ENCODE measurements around the gene HRH2. TPM values are rescaled to one million over a fixed set of nuclear protein-coding genes. Genes with fewer than 3 reads are reported as not detected.
"Not testable (repeated sequence)": the region's sequence is repeated elsewhere in the genome, so short reads cannot be mapped to it uniquely, and the experiment has no call there.

HRH2 gene
- total RNA-seq, 1 donor: 10.6 TPM

GRCh38 chr5:175719109-175719432 lies 61.2 kb downstream of the HRH2 start:
- H3K4me3 ChIP-seq (ENCODE audit: low read length); H3K27me3 ChIP-seq (ENCODE audit: insufficient read depth, low read length); H3K9me3 ChIP-seq (ENCODE audit: low read depth, low read length); H3K4me1 ChIP-seq (ENCODE audit: insufficient read depth, low read length): not testable (repeated sequence)

- Histone ChIP-seq H3K4me3 (ENCODE audit: low read length) (no peak overlapping the region), H3K4me1 (ENCODE audit: insufficient read depth, low read length) (peaks cover 1% of the 10 kb centered on the region), H3K9me3 (ENCODE audit: low read depth, low read length) (no peaks in the 10 kb centered on the region), H3K27me3 (ENCODE audit: insufficient read depth, low read length) (peaks cover 6% of the 10 kb centered on the region)
These were observed 66.7 kb downstream of the HRH2 start for GRCh38 chr5:175724314-175725275.

GRCh38 chr5:175728316-175728715 lies 70.4 kb downstream of the HRH2 start:
- Histone ChIP-seq H3K9me3 (ENCODE audit: low read depth, low read length) (no peaks in the 10 kb centered on the region), H3K27me3 (ENCODE audit: insufficient read depth, low read length) (peaks cover 6% of the 10 kb centered on the region), H3K4me3 (ENCODE audit: low read length) (no peak overlapping the region), H3K4me1 (ENCODE audit: insufficient read depth, low read length) (peaks cover 6% of the 10 kb centered on the region)

GRCh38 chr5:175728885-175729828 lies 71.3 kb downstream of the HRH2 start:
- Histone ChIP-seq H3K27me3 (ENCODE audit: insufficient read depth, low read length) (peaks cover 6% of the 10 kb centered on the region), H3K9me3 (ENCODE audit: low read depth, low read length) (no peaks in the 10 kb centered on the region), H3K4me3 (ENCODE audit: low read length) (no peak overlapping the region), H3K4me1 (ENCODE audit: insufficient read depth, low read length) (peaks cover 6% of the 10 kb centered on the region)

- peaks cover 6% of the 10 kb centered on the region for H3K27me3 ChIP-seq (ENCODE audit: insufficient read depth, low read length)
- H3K9me3 ChIP-seq (ENCODE audit: low read depth, low read length): no peaks in the 10 kb centered on the region
- H3K4me3 ChIP-seq (ENCODE audit: low read length): no peak overlapping the region
- H3K4me1 ChIP-seq (ENCODE audit: insufficient read depth, low read length): peaks cover 6% of the 10 kb centered on the region
These were observed 72.0 kb downstream of the HRH2 start for GRCh38 chr5:175729829-175730277.

- Histone ChIP-seq H3K4me3 (ENCODE audit: low read length) (no peak overlapping the region), H3K9me3 (ENCODE audit: low read depth, low read length) (no peaks in the 10 kb centered on the region), H3K4me1 (ENCODE audit: insufficient read depth, low read length) (peaks cover 6% of the 10 kb centered on the region), H3K27me3 (ENCODE audit: insufficient read depth, low read length) (peaks cover 6% of the 10 kb centered on the region)
These were observed 73.3 kb downstream of the HRH2 start for GRCh38 chr5:175731172-175731571.

- no peaks in the 10 kb centered on the region for H3K9me3 ChIP-seq (ENCODE audit: low read depth, low read length)
- H3K27me3 ChIP-seq (ENCODE audit: insufficient read depth, low read length): peaks cover 6% of the 10 kb centered on the region
- H3K4me1 ChIP-seq (ENCODE audit: insufficient read depth, low read length): peaks cover 6% of the 10 kb centered on the region
- H3K4me3 ChIP-seq (ENCODE audit: low read length): no peak overlapping the region
These were observed 74.0 kb downstream of the HRH2 start for GRCh38 chr5:175731756-175732465.

GRCh38 chr5:175733017-175733416 lies 75.1 kb downstream of the HRH2 start:
- Histone ChIP-seq H3K4me3 (ENCODE audit: low read length) (no peak overlapping the region), H3K27me3 (ENCODE audit: insufficient read depth, low read length) (peaks cover 6% of the 10 kb centered on the region), H3K9me3 (ENCODE audit: low read depth, low read length) (no peaks in the 10 kb centered on the region), H3K4me1 (ENCODE audit: insufficient read depth, low read length) (peaks cover 6% of the 10 kb centered on the region)

GRCh38 chr5:175734016-175734415 lies 76.1 kb downstream of the HRH2 start:
- Histone ChIP-seq H3K9me3 (ENCODE audit: low read depth, low read length) (no peaks in the 10 kb centered on the region), H3K4me1 (ENCODE audit: insufficient read depth, low read length) (peaks cover 6% of the 10 kb centered on the region), H3K27me3 (ENCODE audit: insufficient read depth, low read length) (peaks cover 3% of the 10 kb centered on the region), H3K4me3 (ENCODE audit: low read length) (no peak overlapping the region)

GRCh38 chr5:175734501-175734900 lies 76.6 kb downstream of the HRH2 start:
- H3K4me1 ChIP-seq (ENCODE audit: insufficient read depth, low read length): peaks cover 6% of the 10 kb centered on the region
- H3K4me3 ChIP-seq (ENCODE audit: low read length): no peak overlapping the region
- no peaks in the 10 kb centered on the region for H3K27me3 ChIP-seq (ENCODE audit: insufficient read depth, low read length)
- no peaks in the 10 kb centered on the region for H3K9me3 ChIP-seq (ENCODE audit: low read depth, low read length)

GRCh38 chr5:175735701-175736100 lies 77.8 kb downstream of the HRH2 start:
- H3K4me3 ChIP-seq (ENCODE audit: low read length): no peak overlapping the region
- H3K9me3 ChIP-seq (ENCODE audit: low read depth, low read length): no peaks in the 10 kb centered on the region
- H3K27me3 ChIP-seq (ENCODE audit: insufficient read depth, low read length): no peaks in the 10 kb centered on the region
- no peaks in the 10 kb centered on the region for H3K4me1 ChIP-seq (ENCODE audit: insufficient read depth, low read length)

- Histone ChIP-seq H3K4me1 (ENCODE audit: insufficient read depth, low read length) (no peaks in the 10 kb centered on the region), H3K9me3 (ENCODE audit: low read depth, low read length) (no peaks in the 10 kb centered on the region), H3K4me3 (ENCODE audit: low read length) (no peak overlapping the region), H3K27me3 (ENCODE audit: insufficient read depth, low read length) (no peaks in the 10 kb centered on the region)
These were observed 78.8 kb downstream of the HRH2 start for GRCh38 chr5:175736652-175737051.

- H3K4me1 ChIP-seq (ENCODE audit: insufficient read depth, low read length): no peaks in the 10 kb centered on the region
- H3K4me3 ChIP-seq (ENCODE audit: low read length): no peak overlapping the region
- H3K27me3 ChIP-seq (ENCODE audit: insufficient read depth, low read length): no peaks in the 10 kb centered on the region
- H3K9me3 ChIP-seq (ENCODE audit: low read depth, low read length): no peaks in the 10 kb centered on the region
These were observed 79.6 kb downstream of the HRH2 start for GRCh38 chr5:175737481-175737880.

- H3K4me1 ChIP-seq (ENCODE audit: insufficient read depth, low read length): no peaks in the 10 kb centered on the region
These were observed 80.3 kb downstream of the HRH2 start for GRCh38 chr5:175738126-175738525.

More at GRCh38 chr5:175738126-175738525, 80.3 kb downstream of the HRH2 start:
- H3K9me3 ChIP-seq (ENCODE audit: low read depth, low read length): no peaks in the 10 kb centered on the region
- H3K4me3 ChIP-seq (ENCODE audit: low read length): no peak overlapping the region
- no peaks in the 10 kb centered on the region for H3K27me3 ChIP-seq (ENCODE audit: insufficient read depth, low read length)
